ENCODE data around the gene PGBD5.

The PGBD5 gene

GRCh38 chr1:230322967-230323547 is 103.1 kb downstream of the PGBD5 start:
- DNase-seq (ENCODE audit: low read depth in 2 of 2) = no peak

- DNase-seq (ENCODE audit: low read depth in 2 of 2) = no peak
These were observed 103.7 kb downstream of the PGBD5 start for GRCh38 chr1:230322421-230322756.

GRCh38 chr1:230321741-230322420 is 104.3 kb downstream of the PGBD5 start:
- DNase-seq (ENCODE audit: low read depth in 2 of 2) = no peak

- no peak for DNase-seq (ENCODE audit: low read depth in 2 of 2)
These were observed 104.8 kb downstream of the PGBD5 start for GRCh38 chr1:230321341-230321740.

DNA sequence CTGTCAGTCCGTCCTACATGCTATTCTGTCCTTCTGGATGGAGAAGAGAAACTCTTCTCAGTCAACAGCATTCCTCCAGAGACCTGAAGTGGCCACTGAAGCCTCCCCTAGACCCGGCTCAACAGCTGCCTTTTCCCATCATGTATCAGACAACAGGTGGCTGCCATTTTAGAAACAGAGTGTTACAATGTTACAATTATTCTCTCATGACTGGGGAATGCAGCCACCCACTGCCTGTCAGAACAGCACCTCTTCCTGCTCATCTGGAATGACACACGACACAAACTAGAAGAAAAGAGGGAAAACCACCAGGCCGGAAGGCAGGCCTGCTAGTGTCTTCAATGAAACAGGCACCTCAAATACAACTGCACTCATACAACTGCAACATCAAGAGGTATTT is 105.3 kb downstream of the PGBD5 start:
- DNase-seq (ENCODE audit: low read depth in 2 of 2) = no peak

GRCh38 chr1:230319014-230319747 is 107.0 kb downstream of the PGBD5 start:
- no peak for DNase-seq (ENCODE audit: low read depth in 2 of 2)

- no peak for DNase-seq (ENCODE audit: low read depth in 2 of 2)
These were observed 108.0 kb downstream of the PGBD5 start for GRCh38 chr1:230317823-230318819.

- DNase-seq (ENCODE audit: low read depth in 2 of 2) = no peak
These were observed 109.0 kb downstream of the PGBD5 start for GRCh38 chr1:230316864-230317745.

- no peak for DNase-seq (ENCODE audit: low read depth in 2 of 2)
These were observed 111.0 kb downstream of the PGBD5 start for GRCh38 chr1:230315099-230315498.

- DNase-seq (ENCODE audit: low read depth in 2 of 2) = no peak
These were observed 112.0 kb downstream of the PGBD5 start for GRCh38 chr1:230314142-230314470.

DNA sequence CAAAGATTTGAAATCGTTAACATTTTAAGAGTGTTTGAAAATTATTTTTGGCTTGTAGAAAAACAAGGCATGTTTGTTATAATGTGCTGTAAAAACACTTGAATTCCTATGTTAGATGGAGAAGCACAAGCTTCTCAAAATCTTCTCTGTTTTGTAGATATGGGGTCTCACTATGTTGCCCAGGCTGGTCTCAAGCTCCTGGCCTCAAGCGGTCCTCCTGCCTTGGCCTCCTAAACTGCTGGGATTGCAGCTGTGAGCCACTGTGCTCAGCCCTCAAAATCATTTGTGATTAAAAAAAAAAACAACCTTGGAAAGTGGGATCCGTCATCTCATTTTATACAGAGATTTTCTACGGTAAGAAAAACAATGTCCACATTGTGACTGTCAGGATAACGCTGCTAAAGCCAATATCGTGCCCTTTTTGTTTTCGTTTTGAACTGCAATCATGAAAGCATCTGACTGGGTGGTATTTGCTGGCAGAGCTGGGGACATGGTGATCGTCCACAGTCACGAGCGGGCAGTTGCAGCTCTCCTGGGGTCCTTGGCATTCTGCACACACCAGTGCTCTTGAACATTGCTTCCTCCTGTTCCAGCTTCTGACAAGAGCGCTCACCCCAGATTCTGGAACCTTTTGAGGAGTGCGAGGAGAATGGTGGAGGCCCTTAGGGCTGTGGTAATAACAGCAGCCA is 112.5 kb downstream of the PGBD5 start:
- DNase-seq (ENCODE audit: low read depth in 2 of 2) = no peak

DNA sequence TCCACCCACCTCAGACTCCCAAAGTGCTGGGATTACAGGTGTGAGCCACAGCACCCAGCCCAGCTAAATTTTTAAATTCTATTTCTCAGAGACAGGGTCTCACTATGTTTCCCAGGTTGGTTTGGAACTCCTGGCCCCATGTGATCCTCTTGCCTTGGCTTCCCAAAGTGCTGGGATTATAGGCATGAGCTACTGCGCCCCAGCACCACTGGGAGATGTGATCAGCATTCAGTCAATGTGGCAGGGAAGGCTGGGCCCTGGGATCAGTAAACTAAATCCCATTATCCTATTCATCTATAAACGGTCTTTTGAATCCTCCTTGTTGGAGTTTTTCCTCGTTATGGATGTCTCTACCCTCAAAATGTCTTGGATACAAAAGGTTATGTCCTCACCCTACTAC is 113.5 kb downstream of the PGBD5 start:
- DNase-seq (ENCODE audit: low read depth in 2 of 2) = no peak

DNA sequence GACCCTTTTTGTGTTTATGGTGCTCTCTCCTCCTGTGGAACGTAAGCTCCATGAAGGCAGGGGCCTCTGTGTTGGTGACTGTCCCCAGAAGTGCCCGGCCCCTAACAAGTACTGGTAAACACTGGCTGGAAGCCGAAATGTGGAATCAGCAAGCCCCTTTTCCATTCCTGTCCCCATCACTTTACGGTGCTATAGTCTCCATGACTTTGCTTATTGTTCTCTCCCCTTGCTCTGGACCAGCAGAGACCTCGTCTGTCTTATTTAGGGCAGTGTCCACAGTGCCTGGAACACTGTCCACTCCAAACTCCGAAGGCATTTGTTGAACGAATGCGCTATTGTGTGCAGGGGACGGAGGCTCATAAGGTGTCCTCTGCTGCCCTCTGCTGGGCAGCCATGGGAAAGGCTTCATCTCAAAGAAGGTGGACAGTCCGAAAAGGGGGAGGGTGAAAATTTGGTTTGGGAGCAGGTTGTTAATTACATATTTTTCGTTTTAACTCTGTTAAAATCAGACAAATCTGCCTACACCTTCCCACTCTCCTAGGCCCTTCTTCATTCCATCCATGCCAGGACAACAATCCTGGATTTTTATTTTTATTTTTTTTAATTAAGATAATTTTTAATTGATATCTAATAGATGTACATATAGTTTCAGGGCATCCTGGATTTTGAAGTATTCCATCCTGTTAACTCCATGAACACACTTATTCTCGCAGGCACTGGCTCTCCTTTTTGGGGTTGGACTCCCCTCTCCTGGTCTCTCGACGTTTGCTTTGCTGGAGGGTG is 115.6 kb downstream of the PGBD5 start:
- DNase-seq (ENCODE audit: low read depth in 2 of 2) = peak; percentile 44 to 56

DNA sequence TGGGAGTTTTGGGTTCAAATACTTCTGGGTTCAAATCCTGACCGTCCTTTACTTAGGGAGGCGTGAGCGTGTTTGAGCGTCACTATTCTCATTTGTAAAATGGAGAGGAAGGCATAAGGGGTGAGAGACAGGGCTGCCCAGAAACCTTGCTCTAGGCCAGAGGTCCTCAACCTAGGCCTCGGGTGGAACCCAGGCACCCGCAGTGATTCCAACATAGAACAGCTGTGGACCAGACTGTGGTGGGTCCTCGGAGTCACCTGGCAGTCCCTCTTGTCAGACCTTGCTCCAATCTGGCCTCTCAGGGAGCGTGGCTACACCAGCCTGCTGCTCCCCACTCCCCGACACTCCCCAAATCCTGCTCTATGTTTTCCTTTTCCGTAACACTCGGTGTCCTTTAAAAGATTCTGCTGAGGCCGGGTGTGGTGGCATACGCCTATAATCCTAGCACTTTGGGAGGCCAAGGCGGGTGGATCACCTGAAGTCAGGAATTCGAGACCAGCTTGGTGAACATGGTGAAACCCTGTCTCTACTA is 116.4 kb downstream of the PGBD5 start:
- DNase-seq (ENCODE audit: low read depth in 2 of 2) = no peak

- DNase-seq (ENCODE audit: low read depth in 2 of 2) = no peak
These were observed 117.3 kb downstream of the PGBD5 start for GRCh38 chr1:230308821-230309220.

GRCh38 chr1:230308039-230308438 is 118.1 kb downstream of the PGBD5 start:
- no peak for DNase-seq (ENCODE audit: low read depth in 2 of 2)

GRCh38 chr1:230307213-230307612 is 118.9 kb downstream of the PGBD5 start:
- no peak for DNase-seq (ENCODE audit: low read depth in 2 of 2)

GRCh38 chr1:230306169-230306568 is 120.0 kb downstream of the PGBD5 start:
- DNase-seq (ENCODE audit: low read depth in 2 of 2) = no peak

DNA sequence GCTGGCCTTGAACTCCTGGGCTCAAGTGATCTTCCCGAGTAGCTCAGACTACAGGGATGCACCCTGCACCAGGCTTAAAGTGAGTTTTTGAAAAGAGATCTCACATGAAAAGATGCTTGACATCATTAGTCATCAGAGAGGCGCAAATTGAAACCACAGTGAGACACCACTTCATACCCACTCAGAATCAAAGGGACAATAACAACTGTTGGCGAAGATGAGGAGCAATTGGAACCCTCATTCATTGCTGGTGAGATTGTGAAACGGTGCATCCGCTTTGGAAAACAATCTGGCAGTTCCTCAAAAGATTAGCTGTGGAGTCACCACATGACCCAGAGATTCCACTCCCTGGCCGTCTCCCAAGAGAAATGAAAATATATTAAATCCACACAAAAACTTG is 122.3 kb downstream of the PGBD5 start:
- DNase-seq (ENCODE audit: low read depth in 2 of 2) = no peak
